VCaP (cell line): ENCODE results near the gene PTPRN.

Experiments
- H3K27ac ChIP-seq: fragments of 450-650 bp; 2 replicates; pipeline ENCODE4 v1.5.1; 2017
- CTCF ChIP-seq: fragments of 450-650 bp; conservative IDR thresholded peaks from 2 replicates; pipeline ENCODE4 v1.5.1; 2017; ENCODE audit warnings: mild to moderate bottlenecking, moderate library complexity

PTPRN gene

GRCh38 chr2:219296142-219296541 is 13.1 kb downstream of the PTPRN start:
- H3K27ac ChIP-seq = no peak overlapping the region
- no peak for TF ChIP-seq CTCF

GRCh38 chr2:219294356-219295351 is 14.5 kb downstream of the PTPRN start:
- H3K27ac ChIP-seq = peak overlapping the region; percentile 77
- TF ChIP-seq CTCF = peak; percentile 98

- H3K27ac ChIP-seq = peak overlapping the region; percentile 77
- TF ChIP-seq CTCF = no peak
Measured at GRCh38 chr2:219293736-219294231, 15.4 kb downstream of the PTPRN start.

- no peak overlapping the region for H3K27ac ChIP-seq
- TF ChIP-seq CTCF = no peak
Measured at GRCh38 chr2:219292616-219293015, 16.6 kb downstream of the PTPRN start.

GRCh38 chr2:219291910-219292490 is 17.2 kb downstream of the PTPRN start:
- TF ChIP-seq CTCF = no peak
- no peak overlapping the region for H3K27ac ChIP-seq

GRCh38 chr2:219291394-219291793 is 17.8 kb downstream of the PTPRN start:
- H3K27ac ChIP-seq = no peak overlapping the region
- no peak for TF ChIP-seq CTCF

- H3K27ac ChIP-seq = no peak overlapping the region
- no peak for TF ChIP-seq CTCF
Measured at GRCh38 chr2:219290381-219291171, 18.6 kb downstream of the PTPRN start.
